ENCODE data around the gene TGFA.

Gene TGFA

GRCh38 chr2:70549962-70550361 lies 3.7 kb downstream of the TGFA start:
- H3K79me2 ChIP-seq (ENCODE audit: insufficient read depth, low read length) = no peaks in the 10 kb centered on the region
- TF ChIP-seq EZH2 (IDR thresholded peaks at IDR 0.05; ENCODE audit: borderline replicate concordance, low read length) (no peak), CTCF (IDR thresholded peaks at IDR 0.05; ENCODE audit: low read length) (no peak)
- no peaks in the 10 kb centered on the region for H3K27me3 ChIP-seq (ENCODE audit: insufficient read depth, low read length)
- H3K4me1 ChIP-seq (ENCODE audit: insufficient read depth, low read length, severe bottlenecking) = peaks cover 4% of the 10 kb centered on the region
- no peaks in the 10 kb centered on the region for H4K20me1 ChIP-seq (ENCODE audit: insufficient read depth, low read length)
- no peaks in the 10 kb centered on the region for H3K9me3 ChIP-seq (ENCODE audit: low read length)
- no peak overlapping the region for H3K4me2 ChIP-seq (ENCODE audit: low read length)
- H3F3A ChIP-seq (ENCODE audit: insufficient read depth, low read length) = no peaks in the 10 kb centered on the region
- no peaks in the 10 kb centered on the region for H3K9me2 ChIP-seq (ENCODE audit: low read depth, low read length)
- no peak overlapping the region for H3K9ac ChIP-seq (ENCODE audit: low read length)
- H3K27ac ChIP-seq (ENCODE audit: low read depth, low read length, poor library complexity, severe bottlenecking) = no peak overlapping the region
- no peak overlapping the region for H2AFZ ChIP-seq (ENCODE audit: low read length)
- no peak overlapping the region for H3K4me3 ChIP-seq (ENCODE audit: low read depth, low read length, poor library complexity, severe bottlenecking)
- no peaks in the 10 kb centered on the region for H3K36me3 ChIP-seq (ENCODE audit: insufficient read depth, low read length)

- Histone ChIP-seq H3K27me3 (ENCODE audit: insufficient read depth, low read length) (no peaks in the 10 kb centered on the region), H3K36me3 (ENCODE audit: insufficient read depth, low read length) (no peaks in the 10 kb centered on the region), H4K20me1 (ENCODE audit: insufficient read depth, low read length) (no peaks in the 10 kb centered on the region), H3K4me1 (ENCODE audit: insufficient read depth, low read length, severe bottlenecking) (peaks cover 4% of the 10 kb centered on the region), H3K9me2 (ENCODE audit: low read depth, low read length) (no peaks in the 10 kb centered on the region), H3F3A (ENCODE audit: insufficient read depth, low read length) (no peaks in the 10 kb centered on the region), H3K9ac (ENCODE audit: low read length) (no peak overlapping the region), H2AFZ (ENCODE audit: low read length) (no peak overlapping the region), H3K27ac (ENCODE audit: low read depth, low read length, poor library complexity, severe bottlenecking) (no peak overlapping the region), H3K4me3 (ENCODE audit: low read depth, low read length, poor library complexity, severe bottlenecking) (no peak overlapping the region), H3K4me2 (ENCODE audit: low read length) (no peak overlapping the region), H3K9me3 (ENCODE audit: low read length) (no peaks in the 10 kb centered on the region), H3K79me2 (ENCODE audit: insufficient read depth, low read length) (no peaks in the 10 kb centered on the region)
- no peak for TF ChIP-seq EZH2 (IDR thresholded peaks at IDR 0.05; ENCODE audit: borderline replicate concordance, low read length)
- no peak for TF ChIP-seq CTCF (IDR thresholded peaks at IDR 0.05; ENCODE audit: low read length)
These were observed 4.4 kb downstream of the TGFA start for GRCh38 chr2:70549064-70549710.

GRCh38 chr2:70548233-70548632 lies 5.4 kb downstream of the TGFA start:
- H3K79me2 ChIP-seq (ENCODE audit: insufficient read depth, low read length) = no peaks in the 10 kb centered on the region

More at GRCh38 chr2:70548233-70548632, 5.4 kb downstream of the TGFA start:
- Histone ChIP-seq H3K4me1 (ENCODE audit: insufficient read depth, low read length, severe bottlenecking) (no peaks in the 10 kb centered on the region), H3K27ac (ENCODE audit: low read depth, low read length, poor library complexity, severe bottlenecking) (no peak overlapping the region), H3K9ac (ENCODE audit: low read length) (no peak overlapping the region), H3K4me2 (ENCODE audit: low read length) (no peak overlapping the region), H3K36me3 (ENCODE audit: insufficient read depth, low read length) (no peaks in the 10 kb centered on the region), H3K9me3 (ENCODE audit: low read length) (no peaks in the 10 kb centered on the region), H2AFZ (ENCODE audit: low read length) (no peak overlapping the region), H3K9me2 (ENCODE audit: low read depth, low read length) (no peaks in the 10 kb centered on the region), H3K27me3 (ENCODE audit: insufficient read depth, low read length) (no peaks in the 10 kb centered on the region), H3F3A (ENCODE audit: insufficient read depth, low read length) (no peaks in the 10 kb centered on the region), H4K20me1 (ENCODE audit: insufficient read depth, low read length) (no peaks in the 10 kb centered on the region), H3K4me3 (ENCODE audit: low read depth, low read length, poor library complexity, severe bottlenecking) (no peak overlapping the region)
- no peak for TF ChIP-seq CTCF (IDR thresholded peaks at IDR 0.05; ENCODE audit: low read length)
- no peak for TF ChIP-seq EZH2 (IDR thresholded peaks at IDR 0.05; ENCODE audit: borderline replicate concordance, low read length)

Data from OCI-LY1 (cell line).